Measurements from ENCODE around the gene DNAAF5.

GRCh38 chr7:728602-729001, 2.1 kb downstream of the DNAAF5 start:
- TF ChIP-seq CHD2 (IDR thresholded peaks at IDR 0.05; ENCODE audit: low read length, partially characterized antibody) (no peak), CTCF (IDR thresholded peaks at IDR 0.05) (no peak), EP300 (IDR thresholded peaks at IDR 0.05; ENCODE audit: borderline replicate concordance in 1 of 2, low read depth in 1 of 2, low read length in 1 of 2) (no peak), MXI1 (IDR thresholded peaks at IDR 0.05; ENCODE audit: low read depth, low read length) (no peak)
